Nasal cavity respiratory epithelium epithelial cell of viscerocranial mucosa (primary cell): Measurements from ENCODE around the gene HOXA3. TPM values are rescaled to one million over a fixed set of nuclear protein-coding genes. Genes with fewer than 3 reads are reported as not detected.

Experiments used
- total RNA-seq: library from RNA; depleted of rRNA; stranded (reverse); fragments of >200 nt; gene quantifications from 2 replicates; pipeline ENCODE4 v1.2.3, GENCODE V29; 2014

Gene HOXA3
- total RNA-seq, 1 donor from 2014 or later = not detected

Other genes with a start within 250 kb of the HOXA3 start
- gene HOXA1, start 56.6 kb downstream of the HOXA3 start, total RNA-seq = 0.07 and 0.68 TPM in 2 replicates
- gene HOXA2, start 49.9 kb downstream of the HOXA3 start, total RNA-seq = not detected in 2 replicates
- gene HOXA4, start 21.8 kb downstream of the HOXA3 start, total RNA-seq = not detected in 2 replicates
- gene HOXA5, start 8.9 kb downstream of the HOXA3 start, total RNA-seq = not detected in 2 replicates
- not detected in 2 replicates for gene HOXA6, start 4.8 kb downstream of the HOXA3 start, total RNA-seq
- gene HOXA7, start 4.1 kb upstream of the HOXA3 start, total RNA-seq = not detected in 2 replicates
- not detected in 2 replicates for gene HOXA9, start 13.0 kb upstream of the HOXA3 start, total RNA-seq
- gene HOXA10, start 21.7 kb upstream of the HOXA3 start, total RNA-seq = not detected in 2 replicates
- gene HOXA11, start 32.6 kb upstream of the HOXA3 start, total RNA-seq = not detected in 2 replicates
- gene HOXA13, start 47.5 kb upstream of the HOXA3 start, total RNA-seq = not detected in 2 replicates
- not detected in 2 replicates for gene EVX1, start 90.2 kb upstream of the HOXA3 start, total RNA-seq